Adrenal gland (tissue), 5 donors: Measurements from ENCODE around the gene KIDINS220.

ENCODE experiments used
- POLR2A ChIP-seq, 2 donors: fragments of 450-650 bp; IDR thresholded peaks; one replicate each; pipeline ENCODE4 v1.6.1; 2017; ENCODE audit warnings: antibody characterized with exemption in 2 of 2, mild to moderate bottlenecking in 2 of 2, moderate library complexity in 1 of 2
- TF ChIP-seq, protein P1 (sequence below), 6 experiments: fragments of 450-650 bp in 4 of 6; fragments of 200-600 bp in 2 of 6; sonication (generic) in 1 of 6; IDR thresholded peaks; 1 replicate in 5 of 6; 2 replicates in 1 of 6; pipeline versions ENCODE4 v1.5.1 to v1.8.0; 2016 to 2021; ENCODE audit warnings: antibody characterized with exemption in 6 of 6, mild to moderate bottlenecking in 2 of 6, moderate library complexity in 1 of 6
- donor health status: DM: no; HTN: no; CAD: no.

DNA sequence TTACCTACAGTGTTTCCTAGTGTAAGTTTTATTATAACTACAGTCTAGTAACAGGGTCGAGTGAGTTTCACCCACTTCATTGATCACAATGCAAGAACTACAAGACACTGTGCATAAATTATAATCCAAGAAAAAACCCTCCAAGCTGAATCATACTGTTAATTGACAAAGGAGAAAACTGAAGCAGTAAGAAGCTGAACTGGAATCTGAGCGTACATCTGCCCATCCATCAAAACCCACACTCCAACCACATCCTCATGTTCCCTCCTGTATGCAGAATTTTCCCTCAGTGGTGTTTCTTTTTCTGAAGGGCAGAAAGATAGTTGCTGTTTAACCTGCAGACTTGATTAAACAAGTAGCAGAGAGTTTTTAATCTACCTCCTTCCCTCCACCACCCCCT lies 49.5 kb upstream of the KIDINS220 start:
- TF ChIP-seq, protein P1, sequence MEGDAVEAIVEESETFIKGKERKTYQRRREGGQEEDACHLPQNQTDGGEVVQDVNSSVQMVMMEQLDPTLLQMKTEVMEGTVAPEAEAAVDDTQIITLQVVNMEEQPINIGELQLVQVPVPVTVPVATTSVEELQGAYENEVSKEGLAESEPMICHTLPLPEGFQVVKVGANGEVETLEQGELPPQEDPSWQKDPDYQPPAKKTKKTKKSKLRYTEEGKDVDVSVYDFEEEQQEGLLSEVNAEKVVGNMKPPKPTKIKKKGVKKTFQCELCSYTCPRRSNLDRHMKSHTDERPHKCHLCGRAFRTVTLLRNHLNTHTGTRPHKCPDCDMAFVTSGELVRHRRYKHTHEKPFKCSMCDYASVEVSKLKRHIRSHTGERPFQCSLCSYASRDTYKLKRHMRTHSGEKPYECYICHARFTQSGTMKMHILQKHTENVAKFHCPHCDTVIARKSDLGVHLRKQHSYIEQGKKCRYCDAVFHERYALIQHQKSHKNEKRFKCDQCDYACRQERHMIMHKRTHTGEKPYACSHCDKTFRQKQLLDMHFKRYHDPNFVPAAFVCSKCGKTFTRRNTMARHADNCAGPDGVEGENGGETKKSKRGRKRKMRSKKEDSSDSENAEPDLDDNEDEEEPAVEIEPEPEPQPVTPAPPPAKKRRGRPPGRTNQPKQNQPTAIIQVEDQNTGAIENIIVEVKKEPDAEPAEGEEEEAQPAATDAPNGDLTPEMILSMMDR (IDR thresholded peaks at IDR 0.05) = no peak
- no peak for TF ChIP-seq POLR2A (IDR thresholded peaks at IDR 0.05)
